ENCODE measurements around the gene ANAPC4. TPM values are rescaled to one million over a fixed set of nuclear protein-coding genes. Genes with fewer than 3 reads are reported as not detected.
A peak's percentile ranks its signal among the peaks of the same experiment; 100 is the strongest.
"Not testable (repeated sequence)": the region's sequence is repeated elsewhere in the genome, so short reads cannot be mapped to it uniquely, and the experiment has no call there.

The ANAPC4 gene
- total RNA-seq = 34.2 TPM

DNA sequence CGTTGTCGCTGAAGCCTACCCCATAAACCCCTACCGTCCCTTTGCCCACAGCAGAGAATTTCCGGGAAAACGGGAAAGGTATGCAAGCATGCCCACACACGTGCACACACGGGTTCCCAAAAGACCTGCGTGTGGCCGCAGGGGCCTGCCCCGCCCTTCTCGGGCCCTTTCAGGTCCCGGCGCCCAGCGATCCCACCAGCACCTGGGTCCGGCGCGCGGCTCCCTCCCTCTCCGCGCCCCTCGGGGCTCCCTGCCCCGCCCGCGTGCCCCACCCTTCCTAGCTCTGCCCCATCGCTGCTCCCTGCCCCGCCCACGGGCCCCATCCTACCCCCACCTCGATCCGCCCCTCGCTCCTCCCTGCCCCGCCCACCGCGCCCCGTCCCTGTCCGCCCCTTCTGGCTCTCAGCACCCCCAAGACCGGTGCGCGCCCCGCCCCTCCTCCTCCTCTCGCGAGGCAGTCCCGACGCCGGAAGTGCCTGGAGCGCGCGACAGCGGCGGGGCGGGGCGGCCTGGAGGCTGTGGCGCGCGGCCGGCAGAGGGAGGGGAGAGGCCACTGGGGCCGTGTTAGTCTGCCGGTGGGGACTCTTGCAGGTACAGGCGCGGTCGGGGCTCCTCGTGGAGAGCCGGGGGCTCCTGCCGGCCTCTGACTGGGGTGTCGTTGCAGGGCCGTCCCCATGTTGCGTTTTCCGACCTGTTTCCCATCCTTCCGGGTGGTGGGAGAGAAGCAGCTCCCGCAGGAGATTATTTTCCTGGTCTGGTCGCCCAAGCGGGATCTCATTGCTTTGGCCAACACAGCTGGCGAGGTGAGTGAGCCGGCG is at the start of gene ANAPC4:
TSS of gene ANAPC4 (plus strand) at position 510 of the 818 bp plus-strand sequence. CDS start at position 675, 165 bp downstream.
- DNase-seq (ENCODE audit: low spot score in 2 of 2) (peak; percentile 88 to 91), FAIRE-seq (no peak)

DNA sequence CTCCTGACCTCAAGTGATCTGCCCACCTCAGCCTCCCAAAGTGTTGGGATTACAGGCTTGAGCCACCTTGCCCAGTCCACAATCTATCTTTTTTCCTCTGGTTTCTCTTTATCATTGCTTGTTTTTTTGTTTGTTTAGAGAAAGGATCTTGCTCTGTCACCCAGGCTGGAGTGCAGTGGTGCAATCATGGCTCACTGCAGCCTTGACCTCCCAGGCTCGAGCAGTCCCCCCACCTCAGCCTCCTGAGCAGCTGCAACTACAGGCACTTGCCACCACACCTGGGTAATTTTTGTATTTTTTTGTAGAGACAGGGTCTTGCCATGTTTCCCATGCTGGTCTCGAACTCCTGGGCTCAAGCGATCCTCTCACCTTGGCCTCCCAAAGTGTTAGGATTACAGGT is 48.6 kb upstream of the ANAPC4 start:
- DNase-seq (ENCODE audit: low spot score in 2 of 2); FAIRE-seq: not testable (repeated sequence)

- FAIRE-seq (no peak), DNase-seq (ENCODE audit: low spot score in 2 of 2) (no peak)
These were observed 46.7 kb upstream of the ANAPC4 start for GRCh38 chr4:25330335-25330734.

DNA sequence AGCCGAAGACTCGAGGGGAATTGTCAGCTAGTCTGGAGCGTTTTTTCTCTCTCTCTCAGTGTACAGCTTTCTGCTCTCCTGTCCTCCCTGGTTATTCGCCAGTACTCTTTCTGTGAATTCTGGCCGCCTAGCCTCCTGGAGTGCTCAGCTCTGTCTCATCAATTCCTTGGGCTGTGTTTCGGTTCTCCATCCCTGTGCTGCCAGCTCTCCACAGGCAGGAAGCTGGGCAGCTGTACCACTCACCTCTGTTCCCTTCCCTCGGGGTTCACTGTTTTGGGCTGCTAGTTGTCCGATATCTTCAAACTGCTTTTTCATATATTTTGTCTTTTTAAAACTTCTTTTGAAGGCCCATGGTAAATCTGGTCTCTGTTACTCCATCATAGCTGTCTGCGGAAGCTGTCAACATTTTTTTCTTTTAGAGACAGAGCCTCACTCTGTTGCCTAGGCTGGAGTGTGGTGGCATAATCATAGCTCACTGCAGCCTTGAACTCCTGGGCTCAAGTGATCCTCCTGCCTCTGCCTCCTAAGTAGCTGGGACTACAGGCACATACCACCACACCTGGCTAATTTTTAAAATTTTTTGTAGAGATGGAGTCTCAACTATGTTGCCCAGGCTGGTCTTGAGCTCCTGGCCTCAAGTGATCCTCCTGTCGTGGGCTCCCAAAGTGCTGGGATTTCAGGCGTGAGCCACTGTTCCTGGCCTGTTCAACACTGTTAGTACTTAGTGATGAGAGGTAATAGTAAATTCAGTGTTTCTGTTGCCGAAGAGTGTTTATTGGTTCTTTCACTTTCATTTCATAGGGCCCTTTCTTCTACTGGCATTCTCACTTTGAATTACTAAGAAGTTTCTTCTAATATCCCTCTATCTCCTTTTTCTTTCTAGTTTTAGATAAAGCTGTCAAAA is 45.9 kb upstream of the ANAPC4 start:
- DNase-seq (ENCODE audit: low spot score in 2 of 2) (no peak), FAIRE-seq (no peak)

- DNase-seq (ENCODE audit: low spot score in 2 of 2) (no peak), FAIRE-seq (no peak)
These were observed 33.4 kb upstream of the ANAPC4 start for GRCh38 chr4:25343671-25344070.

DNA sequence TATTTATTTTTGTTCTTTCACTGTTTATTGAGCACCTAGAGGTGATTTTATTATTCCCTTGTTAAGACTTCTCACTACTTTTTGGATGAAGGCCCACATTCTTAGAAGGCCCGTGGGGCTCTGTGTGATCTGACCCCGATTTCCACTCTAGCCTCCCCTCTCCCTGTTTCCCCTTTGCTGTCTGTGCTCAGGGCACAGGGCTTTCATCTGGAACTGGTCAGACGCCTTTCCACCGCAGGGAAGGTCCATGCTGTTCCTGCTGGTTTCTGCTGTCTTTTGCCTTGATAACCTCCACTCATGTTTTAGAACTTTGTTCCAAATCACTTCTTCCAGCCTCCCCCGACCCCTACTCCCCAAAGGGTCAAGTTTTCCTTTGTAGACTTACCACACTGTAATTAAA is 31.3 kb upstream of the ANAPC4 start:
- DNase-seq (ENCODE audit: low spot score in 2 of 2) = no peak
- FAIRE-seq = no peak

DNA sequence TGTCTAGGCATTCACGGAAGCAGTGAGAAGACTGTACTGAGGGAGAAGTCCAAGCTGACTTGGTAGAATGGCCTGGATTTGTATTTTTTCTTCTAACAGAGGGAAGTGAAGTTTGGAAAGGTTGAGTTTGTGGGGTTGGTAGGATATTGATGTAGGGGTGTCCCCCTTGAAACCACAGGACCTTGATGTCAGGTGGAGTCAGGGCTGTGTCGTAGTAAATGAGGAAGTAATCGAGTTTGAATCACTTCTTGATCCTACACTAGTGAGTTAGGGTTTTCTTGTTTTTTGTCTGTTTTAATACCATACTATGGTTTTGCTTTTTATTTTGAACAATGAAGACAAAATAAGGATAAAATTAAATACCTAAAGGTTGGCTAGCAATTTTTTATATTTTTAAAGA is 30.1 kb upstream of the ANAPC4 start:
- DNase-seq (ENCODE audit: low spot score in 2 of 2) (no peak), FAIRE-seq (no peak)

DNA sequence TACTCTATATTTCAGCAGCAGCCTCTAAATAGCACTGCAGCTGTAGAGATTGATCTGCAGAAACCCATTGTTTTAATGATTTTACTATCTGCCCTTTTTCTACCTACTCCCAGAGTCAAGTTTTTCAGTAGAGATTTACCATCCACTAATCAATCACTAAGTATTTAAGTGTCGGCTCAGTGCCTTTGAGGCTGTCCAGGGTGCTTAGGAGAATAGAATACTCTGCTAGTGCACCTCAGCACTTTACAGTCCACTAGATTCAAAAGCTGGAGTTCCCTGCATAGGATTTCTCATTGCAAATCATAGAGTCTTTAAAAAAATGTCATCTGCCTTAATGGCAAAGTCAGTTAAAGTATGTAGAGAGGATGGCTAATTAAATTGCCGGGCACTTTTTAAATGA is 29.6 kb upstream of the ANAPC4 start:
- DNase-seq (ENCODE audit: low spot score in 2 of 2) = no peak
- no peak for FAIRE-seq

GRCh38 chr4:25347971-25348370 is 29.1 kb upstream of the ANAPC4 start:
- FAIRE-seq (no peak), DNase-seq (ENCODE audit: low spot score in 2 of 2) (no peak)

- DNase-seq (ENCODE audit: low spot score in 2 of 2) = no peak
- FAIRE-seq = no peak
These were observed 26.5 kb upstream of the ANAPC4 start for GRCh38 chr4:25350561-25350960.

GRCh38 chr4:25351777-25352416 is 25.2 kb upstream of the ANAPC4 start:
- FAIRE-seq (no peak), DNase-seq (ENCODE audit: low spot score in 2 of 2) (no peak)

GRCh38 chr4:25356068-25356467 is 21.0 kb upstream of the ANAPC4 start:
- no peak for FAIRE-seq

GRCh38 chr4:25358515-25359275 is 18.4 kb upstream of the ANAPC4 start:
- FAIRE-seq = no peak
- no peak for DNase-seq (ENCODE audit: low spot score in 2 of 2)

More at GRCh38 chr4:25356068-25356467, 21.0 kb upstream of the ANAPC4 start:
- no peak for DNase-seq (ENCODE audit: low spot score in 2 of 2)

GRCh38 chr4:25361253-25361652 is 15.8 kb upstream of the ANAPC4 start:
- FAIRE-seq (no peak), DNase-seq (ENCODE audit: low spot score in 2 of 2) (no peak)

DNA sequence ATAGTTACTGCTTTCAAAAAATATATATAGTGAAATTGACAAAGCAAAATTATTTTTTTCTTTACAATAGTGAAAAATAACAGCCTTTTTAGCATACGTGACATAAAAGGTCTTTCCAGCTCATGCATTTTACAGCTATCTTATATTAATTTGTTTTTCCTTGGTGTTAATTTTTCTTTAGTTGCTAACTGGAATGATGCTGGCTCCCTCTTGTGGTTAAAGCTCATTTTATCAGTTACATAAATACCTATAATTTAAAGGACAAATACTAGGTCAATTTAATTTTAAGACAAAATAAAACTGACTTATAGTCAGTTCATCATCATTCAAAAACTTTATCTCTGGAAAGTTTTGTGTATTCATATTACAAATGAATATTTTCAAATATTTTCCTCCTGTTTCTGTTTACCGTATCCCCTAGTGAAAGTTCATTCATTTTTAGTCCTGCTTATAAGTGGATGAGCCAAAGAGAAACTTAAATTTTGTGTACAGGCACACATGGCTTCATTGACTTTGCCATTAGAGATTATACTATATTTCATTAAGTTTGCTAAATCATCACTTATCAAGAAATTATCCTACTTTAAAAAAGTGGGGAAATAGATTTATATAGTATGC is 9.9 kb upstream of the ANAPC4 start:
- DNase-seq (ENCODE audit: low spot score in 2 of 2) (peak in 1 of 2 donors; percentile 21), FAIRE-seq (peak; percentile 93)

DNA sequence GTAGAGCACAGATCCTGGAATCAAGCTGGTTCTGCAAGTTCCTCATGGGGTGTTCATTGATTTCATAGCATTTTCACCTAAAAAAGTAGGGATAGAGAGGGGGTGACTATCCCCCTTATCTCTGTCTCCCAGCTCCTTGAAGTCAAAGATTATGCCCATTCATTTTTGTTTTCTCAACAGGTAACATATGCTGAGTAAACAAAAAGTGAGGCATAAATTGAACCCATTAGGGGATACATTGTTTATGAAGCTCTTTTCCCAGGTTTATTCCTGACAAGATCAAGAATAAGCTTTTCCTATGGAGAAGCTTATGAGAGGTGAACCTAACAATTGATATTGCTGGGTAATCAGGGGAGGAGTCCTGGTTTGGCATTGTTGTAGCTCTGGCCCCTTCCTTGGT is 9.2 kb upstream of the ANAPC4 start:
- DNase-seq (ENCODE audit: low spot score in 2 of 2) = no peak
- no peak for FAIRE-seq

GRCh38 chr4:25368315-25368714 is 8.7 kb upstream of the ANAPC4 start:
- no peak for FAIRE-seq
- DNase-seq (ENCODE audit: low spot score in 2 of 2) = no peak

- FAIRE-seq (no peak), DNase-seq (ENCODE audit: low spot score in 2 of 2) (no peak)
These were observed 6.8 kb upstream of the ANAPC4 start for GRCh38 chr4:25370242-25370641.

- FAIRE-seq; DNase-seq (ENCODE audit: low spot score in 2 of 2): not testable (repeated sequence)
These were observed 4.5 kb upstream of the ANAPC4 start for GRCh38 chr4:25372549-25372948.

Measured in frontal cortex (tissue), 4 donors.